Measurements from ENCODE around the gene SULF2. TPM values are rescaled to one million over a fixed set of nuclear protein-coding genes. Genes with fewer than 3 reads are reported as not detected.

The SULF2 gene
- total and polyA plus RNA-seq, 9 of the 15 experiments (the other 6 are each of a cell fraction or from before 2014, with no cell fraction given) = 0.33 TPM; not detected in 8

DNA sequence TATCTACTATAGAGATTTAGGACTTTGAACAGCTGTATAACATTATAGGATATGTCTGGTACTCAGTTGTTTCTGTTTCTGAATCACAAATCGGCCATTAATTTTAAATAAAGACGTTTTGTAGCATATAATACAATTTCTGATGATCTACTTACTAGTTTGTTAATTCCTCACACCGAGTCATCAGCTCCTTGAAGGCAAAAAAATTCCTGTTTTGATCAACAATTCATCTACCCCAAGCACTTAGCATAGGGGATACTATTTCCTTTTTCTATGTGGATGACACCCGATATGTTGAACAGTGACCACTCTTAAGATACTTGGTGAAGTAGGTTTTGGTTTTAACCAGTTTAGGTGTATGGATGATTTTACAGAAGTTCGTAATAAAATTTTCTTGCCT is 176.3 kb downstream of the SULF2 start:
- no peak for FAIRE-seq
- no peak for DNase-seq (ENCODE audit: extremely low read depth in 1 of 4, low spot score in 3 of 4)
- Histone ChIP-seq H3K27ac (ENCODE audit: extremely low read depth, low read depth, low read length) (peak overlapping the region; percentile 86), H3K9me3 (replicated peaks; ENCODE audit: control insufficient read depth, insufficient read depth, low read depth, low read length) (no peaks in the 10 kb centered on the region), H4K20me1 (replicated peaks; ENCODE audit: control insufficient read depth, insufficient read depth, low read length) (no peaks in the 10 kb centered on the region), H2AFZ (ENCODE audit: low read depth, low read length) (0 out of 2 replicates have a peak overlapping the region, but pooled peaks have one; percentile 7), H3K9ac (ENCODE audit: insufficient read depth in 1 of 2, low read depth in 2 of 2, low read length in 2 of 2) (peak overlapping the region in 1 of 2 experiments; percentile 32; a peak in 2 of 4 replicates), H3K4me3 (no peak overlapping the region), H3K27me3 (ENCODE audit: control insufficient read depth in 2 of 2, insufficient read depth in 2 of 2, low read length in 2 of 2) (no peaks in the 10 kb centered on the region), H3K9me1 (ENCODE audit: control insufficient read depth, insufficient read depth, low read length) (peaks cover 3% of the 10 kb centered on the region), H3K4me2 (ENCODE audit: insufficient read depth, low read length) (peak overlapping the region; percentile 14; the same call in 1 of the 2 replicates), H3K4me1 (replicated peaks in 1 of 2; ENCODE audit: control insufficient read depth in 2 of 2, insufficient read depth in 2 of 2, low read length in 2 of 2) (peaks cover 6 to 52% of the 10 kb centered on the region in 2 experiments), H3K36me3 (ENCODE audit: control insufficient read depth, insufficient read depth, low read length) (peaks cover 4% of the 10 kb centered on the region; the same call in 1 of the 3 replicates), H3K79me2 (ENCODE audit: control insufficient read depth, insufficient read depth, low read length) (peaks cover 60% of the 10 kb centered on the region)
- TF ChIP-seq, protein P1, sequence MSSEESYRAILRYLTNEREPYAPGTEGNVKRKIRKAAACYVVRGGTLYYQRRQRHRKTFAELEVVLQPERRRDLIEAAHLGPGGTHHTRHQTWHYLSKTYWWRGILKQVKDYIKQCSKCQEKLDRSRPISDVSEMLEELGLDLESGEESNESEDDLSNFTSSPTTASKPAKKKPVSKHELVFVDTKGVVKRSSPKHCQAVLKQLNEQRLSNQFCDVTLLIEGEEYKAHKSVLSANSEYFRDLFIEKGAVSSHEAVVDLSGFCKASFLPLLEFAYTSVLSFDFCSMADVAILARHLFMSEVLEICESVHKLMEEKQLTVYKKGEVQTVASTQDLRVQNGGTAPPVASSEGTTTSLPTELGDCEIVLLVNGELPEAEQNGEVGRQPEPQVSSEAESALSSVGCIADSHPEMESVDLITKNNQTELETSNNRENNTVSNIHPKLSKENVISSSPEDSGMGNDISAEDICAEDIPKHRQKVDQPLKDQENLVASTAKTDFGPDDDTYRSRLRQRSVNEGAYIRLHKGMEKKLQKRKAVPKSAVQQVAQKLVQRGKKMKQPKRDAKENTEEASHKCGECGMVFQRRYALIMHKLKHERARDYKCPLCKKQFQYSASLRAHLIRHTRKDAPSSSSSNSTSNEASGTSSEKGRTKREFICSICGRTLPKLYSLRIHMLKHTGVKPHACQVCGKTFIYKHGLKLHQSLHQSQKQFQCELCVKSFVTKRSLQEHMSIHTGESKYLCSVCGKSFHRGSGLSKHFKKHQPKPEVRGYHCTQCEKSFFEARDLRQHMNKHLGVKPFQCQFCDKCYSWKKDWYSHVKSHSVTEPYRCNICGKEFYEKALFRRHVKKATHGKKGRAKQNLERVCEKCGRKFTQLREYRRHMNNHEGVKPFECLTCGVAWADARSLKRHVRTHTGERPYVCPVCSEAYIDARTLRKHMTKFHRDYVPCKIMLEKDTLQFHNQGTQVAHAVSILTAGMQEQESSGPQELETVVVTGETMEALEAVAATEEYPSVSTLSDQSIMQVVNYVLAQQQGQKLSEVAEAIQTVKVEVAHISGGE (CRISPR knock-in tag; IDR thresholded peaks at IDR 0.05) = peak in 1 of 3 experiments; percentile 72; a peak in 1 of 6 replicates
- no peak for TF ChIP-seq MAFK (IDR thresholded peaks at IDR 0.05; ENCODE audit: low read length)
- in situ Hi-C loops (cut with MboI) (loop anchor here (10.0 kb wide), 1 partner anchor 324 kb away; no protein-coding TSS in a partner anchor), intact Hi-C loops (cut with micrococcal nuclease) (no loop called here)
- CTCF ChIA-PET (ENCODE audit: low intra/inter-chr PET ratio) = no interaction called here
- POLR2A ChIA-PET = interaction anchor here (0.8 to 1.9 kb wide), 5 partner anchors 11 to 236 kb away, joined by 3 to 12 read pairs (median 3); partner anchors contain the start of gene NCOA3
- ATAC-seq = no peak
- WGBS (ENCODE audit: insufficient coverage, low coverage, missing lambda C conversion rate) = 41% methylated on average over 5 of the region's 5 CpGs
- no TSS peak for BruUV-seq (replicated peaks)

Small RNA genes within 50 kb of the gene (small RNA-seq; reads per million reads assigned to genes)
- gene RNU7-173P = not detected
